HG03280 (cell line): Measurements from ENCODE around the gene MNX1.

Experiments used
- ATAC-seq: cut with Tn5 transposase; IDR thresholded peaks from one replicate; pipeline ENCODE4 v1.9.1; 2021; ENCODE audit warnings: mild to moderate bottlenecking, moderate library complexity; ENCODE audit not compliant: unreplicated experiment

The MNX1 gene

DNA sequence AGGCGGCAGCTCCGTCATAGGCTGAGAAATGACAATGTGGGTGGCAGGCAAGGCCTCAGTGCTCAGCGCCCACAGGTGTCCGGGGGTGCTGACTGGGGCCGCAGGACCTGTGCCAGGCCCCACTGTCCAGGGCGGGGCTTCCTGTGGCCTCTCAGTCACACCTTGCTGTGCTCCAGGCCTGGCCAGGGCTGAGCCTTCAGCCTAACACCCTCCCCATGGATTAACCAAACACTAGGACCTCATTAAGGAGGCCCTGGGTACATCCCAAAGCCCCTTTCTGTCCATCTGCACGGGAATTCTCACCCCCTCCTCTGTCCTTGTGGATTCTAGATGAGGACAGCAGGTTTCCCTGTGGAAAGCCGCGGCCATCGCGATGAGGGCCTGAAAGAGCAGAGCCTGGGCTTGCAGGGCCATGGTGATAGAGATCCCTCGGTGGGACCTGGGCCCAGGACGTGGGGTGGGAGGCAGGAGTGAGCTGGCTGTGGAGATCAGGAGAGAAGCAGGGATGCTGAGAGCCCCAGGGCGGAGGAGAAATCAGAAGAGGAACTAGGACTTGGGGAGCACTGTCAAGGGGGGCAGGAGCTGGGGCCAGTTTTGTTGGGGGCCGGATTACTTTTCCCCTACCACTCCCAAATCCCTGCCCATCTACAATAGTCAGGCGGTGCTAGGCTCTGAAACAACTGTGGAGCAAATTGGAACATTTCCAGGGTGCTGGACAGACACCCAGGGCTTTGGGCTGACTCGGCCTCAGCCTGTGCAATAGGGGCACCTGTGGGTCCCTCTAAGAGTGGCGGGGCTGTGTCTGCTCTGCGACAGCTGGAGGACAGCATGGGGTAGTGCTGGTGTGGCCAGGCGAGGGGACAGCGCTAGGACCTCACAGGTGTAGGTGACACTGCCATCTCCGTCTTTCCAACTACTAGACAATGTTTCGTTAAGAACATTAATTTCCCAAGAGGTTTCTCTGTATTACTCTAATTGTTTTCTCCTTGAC is 23.3 kb upstream of the MNX1 start:
- ATAC-seq, result no peak

DNA sequence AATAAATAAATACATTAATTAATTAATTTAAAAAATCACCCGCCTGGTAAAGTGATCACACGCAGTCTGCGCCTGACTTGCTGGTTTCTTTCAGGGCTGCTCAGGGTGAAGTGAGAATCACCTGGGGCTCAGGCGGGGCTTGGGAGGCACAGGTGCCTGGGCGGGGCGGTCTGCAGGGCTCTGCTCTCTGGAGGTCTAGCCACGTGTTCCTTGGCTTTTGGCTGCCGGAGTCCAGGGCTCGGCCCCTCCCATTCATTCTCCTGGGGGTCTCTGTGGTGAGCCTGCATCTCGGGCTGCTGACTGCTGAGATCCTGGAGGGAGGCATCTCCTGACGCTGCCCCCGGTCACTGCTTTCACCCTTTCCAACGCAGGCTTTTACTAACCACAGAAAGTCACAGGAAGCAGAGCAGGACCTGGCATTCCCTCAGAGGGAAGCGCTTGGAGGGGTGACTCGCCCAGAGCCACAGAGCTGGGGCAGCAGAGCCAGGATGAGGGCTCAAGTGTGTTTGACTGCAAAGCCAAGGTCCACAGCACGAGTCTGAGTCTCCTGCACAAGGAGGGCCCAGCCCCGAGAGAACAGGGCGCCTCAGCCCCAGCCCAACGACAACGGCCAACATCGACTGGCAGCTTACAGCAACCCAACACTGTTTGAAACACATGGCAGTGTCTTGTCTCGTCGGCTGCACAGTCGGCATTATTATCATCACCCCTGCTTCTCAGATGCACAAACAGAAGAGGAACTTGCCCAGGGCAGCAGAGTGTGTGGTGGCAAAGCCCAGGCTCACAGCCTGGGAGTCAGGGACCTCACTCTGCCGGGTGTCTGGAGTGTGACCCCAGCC is 22.4 kb upstream of the MNX1 start:
- ATAC-seq, result no peak

DNA sequence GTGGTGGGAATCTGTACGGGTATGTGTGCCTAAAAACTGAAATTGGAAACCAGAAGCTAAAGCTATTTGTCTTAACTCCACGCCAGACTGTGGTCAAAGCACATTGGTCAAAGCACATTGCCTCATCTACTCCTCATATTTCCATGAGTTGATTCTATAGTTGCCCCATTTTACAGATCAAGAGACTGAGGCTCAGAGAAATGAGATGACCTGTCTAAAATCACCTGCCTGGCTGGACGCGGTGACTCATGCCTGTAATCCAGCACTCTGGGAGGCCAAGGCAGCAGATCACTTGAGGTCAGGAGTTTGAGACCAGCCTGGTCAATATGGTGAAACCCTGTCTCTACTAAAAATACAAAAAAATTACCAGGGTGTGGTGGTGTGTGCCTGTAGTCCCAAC is 21.7 kb upstream of the MNX1 start:
- no peak for ATAC-seq

DNA sequence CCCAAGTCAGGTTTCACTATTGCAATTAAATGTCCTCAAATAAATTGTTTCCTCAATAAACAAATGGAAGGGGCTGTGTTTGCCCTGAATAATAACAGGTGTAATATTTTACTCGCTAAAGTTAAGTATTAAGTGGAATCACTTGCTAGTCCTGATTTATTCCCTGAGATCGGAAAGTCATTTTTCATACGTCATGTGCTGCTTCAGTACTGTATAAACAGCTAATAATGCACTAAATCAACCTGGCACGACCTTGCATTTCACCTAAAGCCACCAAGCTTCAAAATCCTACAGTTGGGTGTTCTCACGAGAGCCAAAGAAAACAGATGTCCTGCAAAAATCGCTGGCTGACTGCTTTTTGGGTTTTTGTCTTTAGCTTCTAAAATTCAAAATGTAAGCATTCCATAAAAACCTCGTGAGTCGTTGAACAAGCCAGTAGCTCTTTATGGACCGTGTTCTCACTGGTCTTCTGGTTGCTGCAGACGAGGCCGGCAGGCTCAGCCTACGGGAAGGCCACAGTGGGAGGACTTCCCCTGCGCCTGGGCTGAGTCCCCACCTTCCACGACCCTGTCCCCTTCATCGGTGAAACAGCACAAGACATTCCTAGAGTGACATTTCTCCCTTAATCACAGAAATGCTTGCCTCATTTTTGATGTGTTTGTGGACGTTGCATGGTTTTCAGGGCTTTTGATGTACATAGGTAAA is 17.9 kb upstream of the MNX1 start:
- ATAC-seq, result no peak

DNA sequence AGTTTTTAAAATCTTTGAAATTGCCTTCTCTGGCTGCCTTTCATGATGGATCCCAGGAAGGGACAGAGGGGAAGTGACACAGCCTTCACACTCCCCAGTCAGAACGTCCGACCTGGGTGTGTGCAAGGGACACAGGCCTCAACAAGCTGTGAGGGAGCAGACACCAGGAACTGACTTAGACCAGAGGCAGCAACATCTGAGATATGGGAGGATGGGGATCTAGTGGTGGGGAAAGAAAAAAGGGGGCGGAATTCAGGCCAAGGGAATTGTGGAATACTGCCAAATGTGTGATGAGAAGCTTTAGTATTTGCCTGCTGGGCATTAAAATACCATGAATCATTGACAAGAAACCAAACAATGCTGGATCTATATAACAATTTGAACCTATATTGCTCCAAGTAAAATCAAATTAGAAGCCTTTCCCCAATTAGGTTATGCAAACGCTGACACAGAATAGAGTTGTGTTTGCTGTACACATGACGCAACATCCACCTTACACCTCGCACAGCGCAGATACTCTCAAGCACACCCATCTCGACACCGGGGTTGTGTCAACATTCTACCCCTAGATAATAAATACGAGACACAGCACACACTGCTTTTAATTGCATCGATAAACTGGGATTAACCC is 17.2 kb upstream of the MNX1 start:
- no peak for ATAC-seq

DNA sequence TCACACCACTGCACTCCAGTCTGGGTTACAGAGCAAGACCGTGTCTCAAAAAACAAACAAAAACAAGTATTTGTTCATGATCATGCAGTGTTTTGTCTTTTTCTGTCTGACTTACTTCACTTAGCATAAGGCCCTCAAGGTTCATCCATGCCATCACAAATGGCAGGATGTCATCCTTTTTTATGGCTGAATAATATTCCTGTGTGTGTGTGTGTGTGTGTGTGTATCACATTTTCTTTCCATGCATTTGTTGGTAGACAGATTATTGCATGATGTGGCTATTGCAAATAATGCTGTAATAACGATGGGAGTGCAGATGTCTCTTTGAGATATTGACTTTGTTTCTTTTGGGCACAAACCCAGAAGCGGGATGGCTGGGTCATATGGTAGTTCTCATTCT is 14.3 kb upstream of the MNX1 start:
- no peak for ATAC-seq

DNA sequence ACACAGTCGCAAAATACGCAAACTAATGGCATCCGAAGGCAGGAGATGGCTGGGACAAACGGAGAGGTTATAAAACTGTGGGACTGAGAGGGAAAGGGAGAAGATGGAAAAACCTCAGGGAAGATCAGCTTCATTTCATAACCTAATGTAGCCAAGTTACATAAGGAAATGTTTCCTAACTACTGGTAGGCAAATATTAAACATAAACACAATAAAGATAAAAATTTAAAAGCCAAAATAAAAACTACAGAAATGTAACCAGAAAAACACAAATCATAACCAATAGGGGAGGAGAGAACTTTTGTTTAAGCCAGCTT is 13.1 kb upstream of the MNX1 start:
- no peak for ATAC-seq

DNA sequence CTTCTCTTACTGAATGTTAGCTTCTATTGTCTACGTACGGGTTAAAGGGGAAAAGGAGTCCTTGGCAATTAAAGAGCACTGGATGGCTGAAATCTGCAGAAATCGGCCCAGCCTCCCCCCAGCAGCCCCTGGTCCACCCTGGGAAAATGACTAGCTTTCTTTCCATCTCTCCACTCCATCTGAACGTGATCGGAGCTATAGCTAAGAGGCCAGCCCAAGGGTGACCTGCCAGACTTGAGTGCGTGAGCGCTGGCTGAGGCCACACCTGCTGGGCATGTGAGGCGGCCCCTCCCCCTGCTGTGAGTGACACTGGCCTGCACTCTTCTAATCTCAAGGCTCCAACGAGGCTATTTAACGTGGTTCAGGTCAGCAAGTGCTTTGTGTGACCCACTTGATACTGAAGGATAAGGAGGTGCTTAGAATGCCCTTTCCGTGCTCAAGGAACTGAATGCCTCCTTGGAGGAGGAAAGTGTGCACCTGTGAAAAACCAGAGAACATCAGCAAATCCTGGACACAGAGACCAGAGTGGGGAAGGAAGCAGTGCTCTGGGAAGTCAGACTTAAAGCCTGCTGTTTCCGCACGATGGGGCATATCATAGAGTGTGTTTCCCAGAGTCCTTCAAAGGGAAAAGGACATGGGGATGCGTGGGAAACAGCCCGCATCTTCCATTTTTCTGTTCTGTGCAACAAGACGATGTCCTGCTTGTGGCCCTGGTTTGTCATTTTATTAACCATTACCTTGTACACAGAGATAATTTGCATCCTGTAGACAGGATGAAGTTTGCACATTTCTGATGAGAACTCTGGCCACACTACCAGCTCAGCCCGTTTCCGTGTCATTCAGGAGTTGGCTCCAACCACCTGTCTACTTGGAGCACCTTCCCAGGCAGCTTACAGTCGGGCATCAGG is 12.5 kb upstream of the MNX1 start:
- ATAC-seq, result no peak

DNA sequence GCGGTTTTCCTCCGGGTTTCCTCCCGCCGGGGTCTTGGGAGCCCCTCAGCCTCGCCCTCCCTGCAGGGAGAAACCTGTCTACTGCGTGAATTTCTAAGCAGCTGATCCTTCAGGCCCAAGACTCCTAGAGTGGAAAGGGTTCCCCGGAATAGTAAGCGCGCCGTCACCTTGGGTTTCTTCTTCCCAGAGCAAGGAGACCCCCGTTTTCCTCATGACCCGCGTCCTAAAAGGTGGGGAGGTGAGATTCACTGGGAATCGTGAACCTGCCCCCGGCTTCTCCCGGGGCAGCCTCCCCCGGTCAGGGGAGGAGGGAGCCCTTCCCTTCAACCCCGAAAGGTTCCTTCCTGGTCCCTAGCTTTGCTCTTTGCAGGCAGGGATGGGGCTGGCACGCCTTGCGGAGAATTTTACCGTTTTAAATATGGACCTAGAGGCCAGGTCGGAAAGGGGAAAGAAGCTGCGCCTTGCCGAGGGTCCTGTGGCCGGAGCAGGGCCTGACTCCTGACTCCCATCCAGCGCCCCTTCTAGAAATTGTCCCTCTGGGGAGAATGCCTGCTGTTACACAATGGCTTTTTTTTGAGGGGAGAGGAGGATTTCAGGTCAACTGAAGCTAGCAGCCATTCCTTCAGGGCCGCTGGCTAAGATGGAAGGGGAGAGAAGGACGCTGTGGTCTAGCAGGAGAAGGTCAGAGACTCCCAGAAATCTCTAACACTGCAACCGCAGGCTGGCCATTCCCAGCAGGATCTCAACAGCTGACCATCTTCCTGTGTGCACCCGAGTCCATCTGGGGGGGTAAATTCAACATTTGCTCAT is 11.6 kb upstream of the MNX1 start:
- ATAC-seq, result no peak

DNA sequence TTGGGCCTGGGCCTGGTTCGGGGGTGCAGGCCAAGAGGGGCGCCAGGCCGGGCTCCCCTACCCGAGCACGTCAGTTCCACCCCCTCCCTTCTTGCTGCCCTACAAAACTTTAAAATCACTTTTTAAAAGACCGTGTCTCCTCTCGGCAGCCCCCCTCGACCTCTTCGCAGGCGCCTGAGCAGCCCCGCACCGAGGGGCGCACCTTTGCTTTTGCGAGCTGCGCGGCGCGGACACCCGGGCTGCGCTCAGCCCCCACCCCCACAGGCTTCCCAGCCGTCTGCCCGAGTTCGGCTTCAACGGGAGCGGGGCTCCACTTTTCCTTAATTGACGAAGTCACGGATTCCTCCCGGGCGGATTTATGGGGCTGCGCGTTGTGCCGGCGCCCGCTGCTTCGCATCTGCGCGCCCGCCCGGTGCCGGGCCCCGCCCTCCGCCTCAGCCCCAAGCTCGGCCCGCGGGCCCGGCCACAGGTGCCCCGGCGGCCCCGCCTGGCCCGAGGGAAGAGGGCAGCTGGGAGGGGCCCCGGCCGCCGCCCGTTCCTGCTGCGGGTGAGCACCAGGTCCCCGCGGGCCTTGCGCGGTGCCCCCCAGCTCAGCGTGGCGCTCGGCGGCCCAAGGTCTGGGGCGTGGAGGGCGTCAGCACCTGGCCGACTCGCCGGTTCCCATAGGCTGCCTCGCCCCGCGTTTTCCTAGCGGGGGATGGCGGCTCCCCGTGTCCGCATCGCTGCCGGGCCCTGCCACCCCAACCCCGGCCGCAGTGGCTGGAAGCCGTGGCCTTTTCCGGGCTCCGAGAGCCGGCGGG is 10.8 kb upstream of the MNX1 start:
- no peak for ATAC-seq

DNA sequence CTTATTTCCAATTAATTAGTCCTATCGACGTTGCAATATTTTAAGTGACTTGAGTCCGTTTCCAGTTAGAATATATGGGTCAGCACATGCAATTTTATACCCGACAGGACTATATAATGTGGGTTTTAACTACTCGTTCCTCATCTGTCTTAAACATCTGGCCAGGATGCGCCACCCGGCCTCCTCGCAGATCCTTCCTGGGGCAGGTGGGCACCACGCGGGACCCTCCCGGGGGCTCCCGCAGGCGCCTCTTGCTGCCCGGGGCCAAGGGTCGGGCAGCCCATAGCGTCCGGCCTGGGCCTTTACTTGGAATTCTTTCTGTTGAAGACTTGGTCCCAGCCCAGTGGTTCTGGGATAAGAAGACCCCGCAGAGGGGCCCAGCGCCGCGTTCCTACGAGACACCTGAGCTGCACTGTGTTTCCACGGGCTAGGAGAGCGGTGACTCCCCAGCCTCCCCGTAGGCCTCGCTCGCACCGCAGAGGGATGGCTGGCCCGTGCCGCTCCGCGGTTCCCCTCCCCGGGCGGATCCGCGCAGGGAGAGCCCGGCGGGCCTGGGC is 10.1 kb upstream of the MNX1 start:
- no peak for ATAC-seq

DNA sequence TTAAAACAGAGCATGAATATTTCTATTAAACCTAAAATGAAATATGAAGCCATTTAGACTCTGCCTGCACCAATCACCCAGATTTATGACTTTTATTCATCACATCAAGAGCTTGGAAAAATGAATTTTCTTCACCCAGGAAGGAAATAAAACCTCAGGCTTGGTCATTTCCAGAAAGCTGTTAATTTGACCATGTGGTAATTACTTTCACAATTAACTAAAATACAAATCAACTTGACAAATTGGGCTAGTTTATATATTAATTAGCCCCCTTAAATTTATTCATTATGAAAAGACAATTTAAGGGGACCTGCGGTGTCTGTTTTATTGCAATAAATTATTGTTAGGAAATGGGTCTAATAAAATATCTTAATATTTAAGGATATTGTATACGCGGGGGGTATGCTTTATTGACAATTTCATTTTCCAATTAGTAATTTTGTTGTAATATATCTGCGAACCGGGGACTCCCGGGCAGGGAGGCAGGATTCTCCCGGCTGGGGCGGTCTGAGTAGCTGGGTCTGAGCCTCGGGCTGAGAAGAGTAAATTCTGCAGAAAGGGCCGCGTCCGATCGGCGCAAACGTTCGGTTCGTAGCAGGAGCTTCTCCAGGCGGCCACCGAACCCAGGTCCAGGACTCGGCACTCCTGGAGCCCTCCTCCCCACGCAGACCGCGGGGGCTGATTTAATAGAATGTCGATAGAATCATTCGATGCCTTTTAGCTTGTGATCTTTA is 9.4 kb upstream of the MNX1 start:
- no peak for ATAC-seq

DNA sequence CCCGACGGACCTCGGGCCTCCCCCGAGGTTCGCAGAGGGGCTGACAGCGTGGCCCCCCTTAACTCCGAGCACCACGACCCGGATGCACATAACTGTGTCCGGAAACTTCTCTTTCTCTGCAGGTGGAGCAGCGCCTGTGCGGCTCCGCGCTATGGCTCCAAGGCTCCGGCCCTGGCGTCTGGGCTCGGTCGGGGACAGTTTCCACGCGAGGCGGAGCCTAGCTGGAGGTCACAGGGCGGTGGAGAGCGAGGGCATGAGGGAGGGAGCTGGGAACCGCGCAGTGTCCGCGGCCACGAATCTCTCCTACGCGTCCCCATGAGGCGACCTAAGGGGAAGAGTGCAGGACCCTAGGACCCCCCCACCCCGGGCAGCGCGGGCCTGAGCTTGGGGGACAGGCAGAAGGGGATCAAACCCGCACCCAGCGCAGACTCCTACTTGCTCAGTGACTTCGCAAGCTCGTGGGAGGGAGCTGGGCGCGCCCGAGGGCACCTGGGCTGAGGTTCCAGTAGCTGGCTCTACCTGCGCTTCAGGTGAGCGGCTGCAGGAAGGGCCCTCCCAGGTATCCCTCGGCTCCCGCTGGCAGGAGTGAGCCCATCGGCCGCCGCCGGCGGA is 8.6 kb upstream of the MNX1 start:
- no peak for ATAC-seq

DNA sequence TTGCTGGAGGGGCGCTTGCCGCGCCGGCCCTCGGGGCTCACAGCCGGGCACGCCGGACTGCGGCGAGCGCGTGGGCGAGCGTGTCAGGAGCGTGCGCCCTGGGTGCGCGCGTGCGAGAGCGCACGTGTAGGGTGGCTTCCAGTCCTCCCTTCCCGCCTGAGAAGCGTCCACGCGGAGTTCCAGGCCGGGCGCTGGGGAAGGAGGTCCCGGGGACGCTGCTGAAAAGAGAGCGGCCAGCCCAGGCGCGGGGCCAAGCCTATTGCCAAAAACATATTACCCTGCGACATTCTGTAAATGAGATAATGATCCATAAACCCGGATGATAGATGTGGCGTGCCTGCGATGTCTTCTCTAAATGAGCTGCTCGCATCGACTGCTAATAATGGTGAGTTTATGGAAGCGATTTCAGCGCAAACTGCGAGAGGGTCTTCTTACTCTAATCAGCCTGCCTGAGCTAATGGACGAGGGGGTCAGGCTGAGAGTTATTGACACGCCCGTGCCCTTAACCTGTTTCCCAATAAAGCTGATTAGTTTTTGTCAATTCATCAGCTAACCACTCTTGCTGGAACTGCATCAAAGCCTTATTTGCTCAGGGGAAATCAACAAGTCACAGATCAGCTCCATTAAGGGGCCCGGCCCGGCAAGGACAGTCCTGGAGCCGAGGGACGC is 8.0 kb upstream of the MNX1 start:
- no peak for ATAC-seq

DNA sequence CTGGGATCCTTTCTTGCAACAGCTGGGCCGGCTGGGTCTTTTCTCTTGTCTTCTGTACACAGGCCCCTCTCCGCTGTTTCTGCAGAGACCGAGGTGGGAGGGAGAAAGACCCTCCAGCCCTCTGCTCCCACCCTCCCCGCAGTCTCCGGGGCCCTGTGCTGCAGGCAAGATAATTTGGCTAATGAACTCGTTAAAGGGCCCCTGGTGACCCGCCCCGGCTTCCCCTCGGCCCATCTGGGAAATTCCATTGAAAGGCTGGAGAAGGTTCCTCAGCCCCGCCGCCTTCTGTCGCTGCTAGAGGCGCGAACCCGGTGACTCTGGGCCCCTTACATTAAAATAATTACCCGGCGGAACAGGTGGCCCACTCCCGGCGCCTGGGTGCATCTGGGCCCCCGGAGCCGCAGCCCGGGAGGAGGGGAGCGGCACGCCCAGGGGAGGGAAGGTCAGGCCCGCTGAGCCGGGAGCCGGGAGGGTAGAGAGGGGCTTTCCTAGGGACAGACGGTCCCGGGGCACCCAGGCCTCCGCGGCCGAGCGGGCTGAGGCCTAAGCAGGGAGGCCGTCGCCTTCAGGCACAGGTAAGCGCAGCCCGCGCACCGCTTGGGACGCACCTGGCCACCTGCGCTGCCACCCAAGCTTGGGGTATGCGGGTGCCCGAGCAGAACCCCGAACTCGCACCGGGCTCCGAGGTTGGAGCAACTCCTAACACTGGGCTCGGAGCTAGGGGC is 7.3 kb upstream of the MNX1 start:
- no peak for ATAC-seq

DNA sequence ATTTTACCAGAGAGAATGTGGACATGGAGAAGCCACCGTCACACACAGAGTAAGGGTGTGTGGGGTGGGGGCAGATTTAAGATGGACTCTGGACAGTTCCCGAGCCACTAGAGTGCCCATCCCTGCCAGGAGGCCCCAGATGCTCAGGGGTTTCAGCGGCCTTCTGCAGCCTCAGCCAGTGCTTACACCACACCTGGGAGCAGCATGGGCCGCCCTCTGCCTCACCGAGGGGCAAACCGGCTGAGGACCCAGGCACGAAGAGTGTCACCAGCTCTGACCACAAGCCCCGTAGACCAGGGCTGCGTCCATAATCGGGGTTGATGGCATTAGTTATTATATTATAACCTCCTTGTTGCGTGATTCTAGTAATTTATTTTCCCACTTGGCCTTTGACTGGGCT is 6.7 kb upstream of the MNX1 start:
- peak; percentile 1 for ATAC-seq
